Stimulated activated CD4-positive, alpha-beta T cell treated with anti-CD3 and anti-CD28 coated beads, Interleukin-2, amount 100 ng/mL, for 48 hours (primary cell): ENCODE measurements around the gene ZNF532.

Experiments used
- DNase-seq, 2 donors: peaks; one replicate each; pipeline ENCODE4 v3.0.0-alpha.2; 2020

Gene ZNF532

DNA sequence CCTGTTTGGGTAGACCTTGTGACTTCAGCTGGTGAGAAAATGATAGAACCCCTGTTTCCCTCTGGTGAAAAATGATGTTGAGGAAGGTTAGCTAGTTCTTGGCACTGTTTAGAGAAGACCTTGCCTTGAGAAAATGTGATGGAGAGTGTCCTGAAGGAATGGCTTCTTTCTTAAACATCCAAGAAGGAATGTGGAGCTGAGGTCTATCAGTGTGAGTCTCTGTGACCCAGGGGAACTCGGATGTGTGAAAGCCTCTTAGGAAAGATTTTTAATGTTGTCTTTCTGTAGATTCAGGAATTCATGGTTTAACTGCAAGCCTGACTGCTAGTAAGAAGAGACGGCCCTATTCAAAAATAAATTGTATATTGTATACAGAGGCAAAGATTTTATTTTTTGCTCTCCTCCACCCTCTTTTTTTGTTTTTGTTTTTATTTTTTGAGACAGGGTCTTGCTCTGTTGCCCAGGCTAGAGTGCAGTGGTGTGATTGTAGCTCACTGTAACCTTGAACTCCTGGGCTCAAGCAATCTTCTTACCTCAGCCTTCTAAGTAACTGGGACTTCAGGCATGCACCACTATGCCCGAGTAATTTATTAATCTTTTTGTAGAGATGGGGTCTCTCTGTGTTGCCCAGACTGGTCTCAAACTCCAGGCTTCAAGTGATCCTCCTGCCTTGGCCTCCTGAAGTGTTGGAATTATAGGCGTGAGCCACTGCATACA lies 87.5 kb downstream of the ZNF532 start:
- no peak for DNase-seq

- DNase-seq, result no peak
These were observed 88.2 kb downstream of the ZNF532 start for GRCh38 chr18:58952858-58953257.

DNA sequence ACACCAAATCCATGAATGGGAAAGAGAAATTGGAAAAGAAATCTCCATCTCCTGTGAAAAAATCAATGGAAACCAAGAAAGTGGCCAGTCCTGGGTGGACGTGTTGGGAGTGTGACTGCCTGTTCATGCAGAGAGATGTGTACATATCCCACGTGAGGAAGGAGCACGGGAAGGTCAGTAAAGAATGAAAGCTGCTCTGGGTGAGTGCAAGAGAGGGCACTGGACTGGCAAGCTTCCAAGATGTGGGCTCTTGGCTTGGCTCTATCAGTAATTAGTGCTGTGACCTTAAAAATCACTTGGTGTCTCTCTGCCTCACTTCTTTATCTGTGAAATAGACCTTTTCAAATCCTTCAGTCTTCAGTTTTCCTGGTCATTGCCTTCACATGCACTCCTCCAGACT lies 89.0 kb downstream of the ZNF532 start:
- no peak for DNase-seq

DNA sequence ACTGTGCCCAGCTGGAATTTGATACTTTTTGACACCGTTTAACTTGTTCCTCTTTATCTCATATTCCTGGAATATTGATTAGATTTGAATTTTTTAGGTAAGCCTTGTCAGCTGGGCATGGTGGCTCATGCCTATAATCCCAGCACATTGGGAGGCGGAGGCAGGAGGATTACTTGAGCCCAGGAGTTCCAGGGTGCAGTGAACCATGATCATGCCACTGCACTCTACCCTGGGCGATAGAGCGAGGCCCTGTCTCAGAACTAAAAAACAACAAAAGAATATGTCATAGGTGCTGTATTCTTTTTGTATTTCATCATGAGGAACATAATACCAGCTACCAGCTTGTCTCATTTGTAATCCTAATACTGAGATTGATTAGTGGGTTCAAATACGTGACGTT lies 90.3 kb downstream of the ZNF532 start:
- no peak for DNase-seq

DNA sequence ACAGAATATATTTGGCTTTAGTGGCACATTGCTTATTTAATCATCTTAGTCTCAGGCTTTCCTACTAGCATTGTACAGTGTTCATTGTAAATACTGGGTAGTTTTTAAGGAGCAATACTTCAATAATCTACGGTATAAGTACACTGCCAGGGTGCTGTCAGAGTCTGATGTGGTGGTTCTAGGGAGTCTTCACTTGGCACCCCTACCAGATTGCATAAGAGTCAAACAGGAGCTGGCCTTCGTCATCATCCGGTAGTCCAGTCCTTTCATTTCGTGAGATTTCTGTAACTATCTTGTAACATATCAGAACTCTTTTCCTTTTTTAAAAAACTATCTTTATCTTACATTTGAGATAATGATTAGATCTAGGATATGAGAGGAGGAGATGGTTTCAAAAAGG lies 91.1 kb downstream of the ZNF532 start:
- no peak for DNase-seq

DNA sequence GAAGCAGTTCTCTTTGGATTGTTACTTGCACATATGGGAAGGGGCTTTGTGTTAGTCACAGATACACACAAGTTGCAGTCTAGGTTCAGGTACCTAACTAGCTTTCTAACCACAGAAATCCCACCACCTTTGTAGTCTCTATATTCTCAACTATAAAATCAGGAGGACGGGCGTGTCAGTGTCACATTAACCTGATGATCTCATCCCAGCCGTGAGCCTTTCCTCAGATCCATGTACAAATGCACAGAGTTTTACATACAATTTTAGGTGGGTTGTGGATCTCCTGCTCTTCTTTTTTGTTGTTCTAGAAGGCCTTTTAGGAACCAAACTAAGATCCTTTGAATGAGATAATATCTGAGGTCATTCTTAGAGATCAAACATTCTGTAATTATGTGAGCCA lies 94.0 kb downstream of the ZNF532 start:
- no peak for DNase-seq

- no peak for DNase-seq
These were observed 95.8 kb downstream of the ZNF532 start for GRCh38 chr18:58960508-58960907.

DNA sequence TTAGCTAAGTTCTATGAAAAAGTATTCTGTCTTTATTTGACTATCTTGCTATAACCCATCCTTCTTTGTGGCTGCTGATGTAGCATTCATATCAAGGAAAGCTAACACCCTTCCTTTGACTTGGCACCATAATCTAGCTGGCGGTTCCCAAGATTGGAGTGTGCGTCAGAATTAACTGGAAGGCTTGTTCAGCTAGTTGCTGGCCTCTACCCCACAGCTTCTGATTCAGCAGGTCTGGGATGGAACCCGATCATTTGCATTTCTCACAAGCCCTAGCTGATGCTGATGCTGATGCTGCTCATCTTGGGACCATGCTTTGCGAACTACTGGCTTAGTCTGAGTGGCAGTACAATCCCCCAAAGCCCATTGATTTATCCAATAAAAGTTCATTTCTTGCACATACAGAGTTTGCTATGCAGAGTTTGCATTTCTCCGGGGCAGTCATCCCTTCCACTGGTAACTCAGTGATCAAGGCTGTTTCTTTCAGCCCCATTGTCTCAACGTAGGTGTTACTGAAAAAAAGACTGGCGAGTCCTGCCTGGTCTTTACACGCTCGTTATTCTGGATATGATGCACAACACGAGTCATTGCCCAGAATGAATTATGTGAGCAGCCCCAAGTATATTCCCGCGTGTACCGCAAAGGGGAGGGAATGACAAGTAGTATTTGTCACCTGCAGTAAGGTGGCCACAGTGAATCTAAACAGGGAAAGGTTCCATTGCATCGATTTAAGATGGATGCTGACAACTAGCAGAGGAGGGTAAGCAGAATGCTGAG lies 96.5 kb downstream of the ZNF532 start:
- DNase-seq, result no peak

DNA sequence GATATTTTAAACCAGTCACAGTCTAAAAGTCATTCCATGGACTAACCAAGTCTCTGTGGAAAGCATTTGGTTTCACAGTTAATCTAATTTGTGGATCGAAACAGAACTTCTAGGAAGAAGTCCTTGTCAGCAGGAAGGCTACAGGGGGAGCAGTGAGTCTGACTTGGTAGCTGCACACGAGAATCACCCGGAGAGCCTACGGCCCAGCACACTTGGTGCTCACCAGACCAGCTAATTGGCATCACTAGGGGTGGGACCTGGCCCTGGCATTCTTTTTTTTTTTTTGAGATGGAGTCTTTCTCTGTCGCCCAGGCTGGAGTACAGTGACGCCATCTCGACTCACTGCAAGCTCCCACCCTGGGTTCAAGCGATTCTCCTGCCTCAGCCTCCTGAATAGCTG lies 97.7 kb downstream of the ZNF532 start:
- no peak for DNase-seq

DNA sequence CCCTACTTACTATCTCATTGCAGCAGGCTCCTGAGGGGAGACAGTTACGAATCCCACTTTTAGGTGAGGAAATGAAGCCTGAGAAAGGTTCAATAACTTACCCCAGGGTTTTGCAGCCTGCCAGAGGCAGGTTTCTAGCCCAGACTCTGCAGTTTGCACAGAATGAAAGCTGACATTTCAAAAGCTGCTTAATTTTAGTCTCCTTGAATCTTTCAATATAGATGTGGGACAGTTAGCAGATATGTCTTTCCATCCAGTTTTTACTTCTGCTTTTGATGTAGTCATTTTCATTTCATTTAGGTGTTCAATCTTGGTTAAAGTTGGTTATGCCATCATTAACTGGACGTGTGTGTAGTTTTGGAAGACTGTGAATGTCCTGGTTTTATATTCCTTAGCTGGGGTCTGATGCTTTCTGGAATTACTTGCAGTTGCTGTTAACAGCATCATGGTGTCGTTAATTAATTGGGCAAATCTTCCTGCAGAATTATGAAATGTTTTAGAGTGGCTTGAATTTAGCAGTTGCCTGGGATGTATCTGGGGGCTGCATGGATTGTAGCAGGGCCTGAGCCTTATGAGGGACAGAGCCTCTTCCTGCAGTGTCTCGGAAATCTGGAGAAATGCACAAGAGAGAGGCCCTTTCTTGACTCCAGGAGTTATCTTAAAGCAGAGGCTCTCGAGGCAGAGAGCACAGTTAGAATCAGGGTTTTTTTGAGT lies 100.8 kb downstream of the ZNF532 start:
- no peak for DNase-seq

- DNase-seq, result no peak
These were observed 101.5 kb downstream of the ZNF532 start for GRCh38 chr18:58966005-58966677.

DNA sequence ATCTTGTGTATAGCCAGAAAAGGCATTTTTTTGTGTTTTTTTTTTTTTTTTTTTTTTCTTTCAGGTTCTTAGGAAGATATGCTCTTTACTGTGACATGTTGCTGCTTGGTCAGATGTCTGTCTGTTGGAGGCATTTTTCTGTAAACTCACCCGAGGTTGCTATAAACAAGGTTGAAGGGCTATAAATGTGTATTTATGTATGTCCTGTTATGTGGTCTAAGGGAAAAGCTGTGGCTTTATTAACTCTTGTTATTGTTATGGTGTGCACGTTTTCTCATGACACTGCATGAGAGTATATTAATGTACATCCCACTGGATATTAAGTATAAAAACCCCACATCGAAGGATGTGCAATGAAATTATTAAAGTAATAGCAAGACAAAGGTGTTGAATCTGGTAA lies 102.0 kb downstream of the ZNF532 start:
- DNase-seq, result no peak

DNA sequence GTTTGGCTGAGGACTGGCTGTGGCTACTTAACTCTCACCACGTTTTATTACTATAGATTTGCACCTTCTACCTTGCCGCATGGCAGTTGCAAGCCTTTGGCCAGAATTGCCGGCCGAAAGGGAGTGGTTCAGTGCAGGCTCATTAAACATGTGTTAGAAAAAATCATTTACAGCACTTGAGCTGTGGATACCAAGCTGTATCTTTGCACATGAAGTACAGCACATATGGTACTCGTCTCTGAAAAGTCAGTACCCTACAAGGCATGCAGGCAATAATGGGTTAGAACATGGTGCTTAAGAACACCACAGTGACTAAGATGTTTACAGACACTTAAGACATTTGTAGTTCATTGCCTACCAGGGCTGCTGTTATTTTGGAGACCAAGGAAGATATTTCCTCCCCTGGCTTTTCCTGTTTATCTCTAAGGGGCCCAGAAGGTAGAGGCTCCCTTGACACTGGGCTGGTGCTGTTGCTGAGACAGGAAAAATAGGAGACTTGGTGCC lies 103.1 kb downstream of the ZNF532 start:
- DNase-seq, result no peak

- DNase-seq, result no peak
These were observed 106.5 kb downstream of the ZNF532 start for GRCh38 chr18:58970943-58971790.

DNA sequence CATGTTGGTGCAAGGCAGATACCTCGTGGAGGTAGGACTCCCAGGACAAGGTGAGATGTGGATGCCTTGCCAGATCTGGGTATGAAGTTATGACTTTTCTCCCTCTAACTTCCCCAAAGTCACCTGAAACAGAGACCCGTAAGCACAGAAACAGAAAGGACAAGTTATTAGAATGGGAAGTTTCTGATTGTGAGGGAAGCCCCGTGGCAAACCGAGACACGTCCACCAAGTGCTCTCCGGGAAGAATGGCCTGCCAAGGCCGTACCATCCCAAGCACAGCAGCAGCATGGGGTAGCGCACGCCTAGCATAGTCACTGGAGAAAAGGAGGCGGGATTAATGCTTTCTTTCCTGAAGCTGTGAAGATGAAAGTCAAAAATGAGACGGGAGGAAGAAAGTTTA lies 110.6 kb downstream of the ZNF532 start:
- no peak for DNase-seq

DNA sequence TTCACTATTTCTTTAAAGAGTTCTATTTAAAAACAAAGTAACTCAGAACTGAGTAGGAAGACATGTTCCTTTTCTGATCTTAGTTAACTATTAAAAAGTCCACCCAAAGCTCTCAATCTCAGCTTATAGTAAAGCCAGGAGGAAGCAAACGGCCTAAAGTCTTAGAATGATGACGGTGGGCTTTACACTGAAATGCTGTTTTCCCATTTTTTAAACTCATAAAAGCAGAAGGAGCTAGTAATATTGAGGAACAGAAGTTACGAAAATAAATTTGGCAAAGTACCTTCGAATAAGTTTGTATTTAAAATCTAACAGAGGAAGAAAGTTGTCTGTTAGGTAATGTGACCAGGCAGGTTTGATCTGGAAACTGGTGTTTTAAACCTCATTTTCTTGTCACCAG lies 111.1 kb downstream of the ZNF532 start:
- DNase-seq, result no peak

- no peak for DNase-seq
These were observed 112.5 kb downstream of the ZNF532 start for GRCh38 chr18:58977223-58977622.

DNA sequence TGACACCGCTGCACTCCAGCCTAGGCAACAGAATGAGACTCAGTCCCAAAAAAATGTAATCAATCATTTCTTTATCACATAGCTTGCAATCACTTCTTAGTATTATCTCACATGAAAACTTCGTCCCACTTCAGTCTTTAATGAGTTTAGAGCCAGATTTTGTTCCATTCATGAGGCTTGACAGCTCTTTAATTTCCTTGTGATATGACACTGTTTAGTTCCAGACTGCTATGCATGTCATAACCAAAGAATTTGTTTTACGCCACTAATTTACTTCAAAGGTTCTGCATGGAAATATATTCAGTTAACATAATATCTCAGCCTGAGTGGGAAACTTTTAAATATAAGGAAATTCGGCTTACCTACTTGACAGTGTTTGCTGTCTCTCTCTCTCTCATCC lies 113.1 kb downstream of the ZNF532 start:
- DNase-seq, result no peak

- no peak for DNase-seq
These were observed 114.2 kb downstream of the ZNF532 start for GRCh38 chr18:58978916-58979315.

DNA sequence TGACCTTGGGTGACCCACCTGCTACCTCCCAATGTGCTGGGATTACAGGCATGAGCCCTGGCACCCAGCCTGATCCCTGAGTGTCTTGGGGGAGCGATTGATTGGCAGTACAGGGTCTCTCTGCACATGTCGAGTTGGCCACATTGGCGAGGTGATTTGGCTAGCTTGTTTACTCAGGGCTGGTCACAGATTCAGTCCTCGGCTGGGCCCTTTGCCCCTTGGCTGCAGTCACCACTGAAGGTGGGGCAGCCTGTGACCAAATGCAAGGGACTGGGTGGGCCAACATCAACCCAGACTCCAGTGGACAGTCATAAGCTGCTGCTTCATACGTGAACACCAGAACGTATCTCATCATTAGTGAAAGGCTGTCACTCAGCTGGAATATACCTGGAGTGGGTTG lies 114.9 kb downstream of the ZNF532 start:
- DNase-seq, result no peak

DNA sequence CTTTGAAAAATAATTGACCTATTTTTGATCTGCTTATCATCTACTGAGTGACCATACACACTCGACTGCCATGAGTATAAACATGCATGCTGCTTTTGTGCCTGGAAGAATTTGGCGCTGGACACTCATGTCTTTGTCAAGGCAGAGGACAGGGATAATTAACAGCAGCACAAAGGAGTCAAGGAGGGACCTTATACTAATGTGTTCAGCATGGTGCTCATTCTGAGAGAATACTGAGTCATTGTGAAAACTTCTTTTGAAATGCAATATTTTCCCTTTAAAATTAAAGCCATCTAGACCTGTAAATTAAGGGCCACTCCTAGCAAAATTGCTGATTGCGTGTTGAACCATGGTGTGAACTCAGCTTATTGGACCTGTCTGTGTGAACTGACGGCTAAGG lies 116.3 kb downstream of the ZNF532 start:
- DNase-seq, result no peak
